ENCODE results near the gene RGN.

Gene RGN

GRCh38 chrX:47138171-47138570, 59.9 kb downstream of the RGN start:
- DNase-seq (ENCODE audit: low read depth, low spot score): no peak
- ChIA-PET POLR2A (no interaction called here), CTCF (no interaction called here)
- TF ChIP-seq CTCF (IDR thresholded peaks at IDR 0.05; ENCODE audit: insufficient read depth, low read length, missing control alignments): no peak
- no peak overlapping the region for H3K4me3 ChIP-seq (ENCODE audit: low read depth, low read length)

Data from AG04449 (cell line).